SH-SY5Y (cell line): ENCODE results near the gene SV2B.

Experiments used
- GATA2 ChIP-seq: IDR thresholded peaks from 2 replicates; pipeline ENCODE4 v1.6.1; 2011; ENCODE audit warnings: mild to moderate bottlenecking, low read depth, low read length
- GATA3 ChIP-seq: IDR thresholded peaks from 2 replicates; pipeline ENCODE4 v1.6.1; 2011; ENCODE audit warnings: low read depth, mild to moderate bottlenecking, low read length, moderate library complexity

DNA sequence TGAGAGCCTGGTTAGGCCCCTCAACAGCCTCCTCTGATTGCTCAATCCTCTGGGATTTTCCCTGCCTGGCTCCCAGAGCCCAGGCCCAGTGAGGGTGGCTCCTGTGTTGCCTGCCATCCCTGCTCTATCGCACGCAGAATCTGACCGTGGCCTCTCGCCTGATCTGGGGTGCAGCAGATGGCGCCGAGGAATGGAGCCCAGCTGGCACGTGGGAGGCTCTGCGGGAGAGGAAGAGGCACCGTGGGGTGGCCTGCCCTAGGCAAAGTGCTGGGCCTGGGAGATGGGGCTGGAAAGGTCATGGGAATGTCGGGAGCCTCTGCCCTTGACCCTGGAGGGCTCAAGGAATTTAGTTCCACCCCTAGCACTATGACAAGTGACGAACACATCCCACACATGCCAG, 10.3 kb downstream of the SV2B start:
- no peak for TF ChIP-seq GATA2
- TF ChIP-seq GATA3, result no peak
